Measurements from ENCODE around the gene MYO1E.
A peak's percentile ranks its signal among the peaks of the same experiment; 100 is the strongest.

The MYO1E gene

GRCh38 chr15:59104602-59104911, 268.1 kb downstream of the MYO1E start:
- no peak for DNase-seq
- peak overlapping the region; percentile 96 for H3K27ac ChIP-seq
- peaks cover 30% of the 10 kb centered on the region for H3K36me3 ChIP-seq
- TF ChIP-seq CTCF (IDR thresholded peaks at IDR 0.05; ENCODE audit: low read depth, low read length): no peak
- H3K27me3 ChIP-seq (ENCODE audit: insufficient read depth, low read depth, severe bottlenecking): no peaks in the 10 kb centered on the region
- H3K4me3 ChIP-seq (ENCODE audit: low read depth, low read length): peak overlapping the region; percentile 92
- H3K9me3 ChIP-seq (ENCODE audit: severe bottlenecking): no peaks in the 10 kb centered on the region

GRCh38 chr15:59099162-59099685, 273.4 kb downstream of the MYO1E start:
- H3K4me3 ChIP-seq (ENCODE audit: low read depth, low read length): no peak overlapping the region
- no peaks in the 10 kb centered on the region for H3K9me3 ChIP-seq (ENCODE audit: severe bottlenecking)
- no peak for DNase-seq
- no peaks in the 10 kb centered on the region for H3K27me3 ChIP-seq (ENCODE audit: insufficient read depth, low read depth, severe bottlenecking)
- no peak overlapping the region for H3K27ac ChIP-seq
- no peak for TF ChIP-seq CTCF (IDR thresholded peaks at IDR 0.05; ENCODE audit: low read depth, low read length)
- peaks cover 24% of the 10 kb centered on the region for H3K36me3 ChIP-seq

GRCh38 chr15:59096429-59096828, 276.2 kb downstream of the MYO1E start:
- H3K9me3 ChIP-seq (ENCODE audit: severe bottlenecking): no peaks in the 10 kb centered on the region
- no peak overlapping the region for H3K4me3 ChIP-seq (ENCODE audit: low read depth, low read length)
- peaks cover 36% of the 10 kb centered on the region for H3K36me3 ChIP-seq
- TF ChIP-seq CTCF (IDR thresholded peaks at IDR 0.05; ENCODE audit: low read depth, low read length): no peak
- no peaks in the 10 kb centered on the region for H3K27me3 ChIP-seq (ENCODE audit: insufficient read depth, low read depth, severe bottlenecking)
- no peak for DNase-seq
- H3K27ac ChIP-seq: no peak overlapping the region

GRCh38 chr15:59094077-59094476, 278.6 kb downstream of the MYO1E start:
- no peak for TF ChIP-seq CTCF (IDR thresholded peaks at IDR 0.05; ENCODE audit: low read depth, low read length)
- no peak overlapping the region for H3K27ac ChIP-seq
- no peaks in the 10 kb centered on the region for H3K9me3 ChIP-seq (ENCODE audit: severe bottlenecking)
- no peaks in the 10 kb centered on the region for H3K27me3 ChIP-seq (ENCODE audit: insufficient read depth, low read depth, severe bottlenecking)
- H3K4me3 ChIP-seq (ENCODE audit: low read depth, low read length): no peak overlapping the region
- DNase-seq: no peak
- peaks cover 53% of the 10 kb centered on the region for H3K36me3 ChIP-seq

GRCh38 chr15:59087731-59088130, 284.9 kb downstream of the MYO1E start:
- no peak for DNase-seq
- H3K4me3 ChIP-seq (ENCODE audit: low read depth, low read length): no peak overlapping the region
- H3K36me3 ChIP-seq: peaks cover 51% of the 10 kb centered on the region
- no peak overlapping the region for H3K27ac ChIP-seq
- no peaks in the 10 kb centered on the region for H3K9me3 ChIP-seq (ENCODE audit: severe bottlenecking)
- TF ChIP-seq CTCF (IDR thresholded peaks at IDR 0.05; ENCODE audit: low read depth, low read length): no peak
- no peaks in the 10 kb centered on the region for H3K27me3 ChIP-seq (ENCODE audit: insufficient read depth, low read depth, severe bottlenecking)
